Trophoblast cell (in vitro differentiated cells and primary cell): ENCODE results near the gene EYS.

Experiments
- DNase-seq, 2 donors: peaks; one replicate each; pipeline ENCODE4 v3.0.0-alpha.2; 2016
- H2AFZ ChIP-seq: 2 replicates; pipeline ENCODE4 v1.6.1; 2013; ENCODE audit warnings: low read length, moderate library complexity, mild to moderate bottlenecking; ENCODE audit not compliant: insufficient read depth, poor library complexity
- H2AK5ac ChIP-seq: 2 replicates; pipeline ENCODE4 v1.6.1; 2013; ENCODE audit warnings: mild to moderate bottlenecking, low read length
- H2BK120ac ChIP-seq: 2 replicates; pipeline ENCODE4 v1.6.1; 2013; ENCODE audit warnings: low read length, mild to moderate bottlenecking, moderate library complexity; ENCODE audit not compliant: insufficient read depth, poor library complexity
- H2BK12ac ChIP-seq: 2 replicates; pipeline ENCODE4 v1.6.1; 2013; ENCODE audit warnings: mild to moderate bottlenecking, low read length, moderate library complexity
- H2BK5ac ChIP-seq: 2 replicates; pipeline ENCODE4 v1.6.1; 2013; ENCODE audit warnings: low read length, low read depth, moderate library complexity, mild to moderate bottlenecking; ENCODE audit not compliant: poor library complexity
- H3K14ac ChIP-seq: 2 replicates; pipeline ENCODE4 v1.6.1; 2013; ENCODE audit warnings: mild to moderate bottlenecking, low read length
- H3K18ac ChIP-seq: 2 replicates; pipeline ENCODE4 v1.6.1; 2013; ENCODE audit warnings: mild to moderate bottlenecking, low read length
- H3K23ac ChIP-seq: 2 replicates; pipeline ENCODE4 v1.6.1; 2013; ENCODE audit warnings: low read length
- H3K27ac ChIP-seq: 2 replicates; pipeline ENCODE4 v1.5.1; 2013; ENCODE audit warnings: low read depth, mild to moderate bottlenecking, inconsistent platforms, low read length, moderate library complexity
- H3K27me3 ChIP-seq: 2 replicates; pipeline ENCODE4 v1.6.1; 2013; ENCODE audit warnings: inconsistent platforms, mild to moderate bottlenecking, low read length, moderate library complexity; ENCODE audit not compliant: insufficient read depth
- H3K36me3 ChIP-seq, 2 experiments: 1 replicate in 1 of 2; 2 replicates in 1 of 2; pipeline ENCODE4 v1.6.1; 2013; ENCODE audit warnings: low read length in 2 of 2, mild to moderate bottlenecking in 2 of 2, moderate library complexity in 1 of 2; ENCODE audit not compliant: insufficient read depth in 2 of 2, control insufficient read depth in 1 of 2
- H3K4ac ChIP-seq: 2 replicates; pipeline ENCODE4 v1.6.1; 2013; ENCODE audit warnings: low read depth, mild to moderate bottlenecking, low read length, moderate library complexity
- H3K4me1 ChIP-seq, 2 experiments: 1 replicate in 1 of 2; 2 replicates in 1 of 2; pipeline ENCODE4 v1.6.1; 2013; ENCODE audit warnings: low read length in 2 of 2, mild to moderate bottlenecking in 2 of 2, moderate library complexity in 1 of 2; ENCODE audit not compliant: insufficient read depth in 2 of 2, control insufficient read depth in 1 of 2
- H3K4me2 ChIP-seq: 2 replicates; pipeline ENCODE4 v1.6.1; 2013; ENCODE audit warnings: inconsistent platforms, mild to moderate bottlenecking, low read length, moderate library complexity
- H3K4me3 ChIP-seq: 2 replicates; pipeline ENCODE4 v1.5.1; 2013; ENCODE audit warnings: mild to moderate bottlenecking, low read depth, low read length, inconsistent platforms
- H3K79me1 ChIP-seq: one replicate; pipeline ENCODE4 v1.6.1; 2013; ENCODE audit warnings: low read length
- H3K79me2 ChIP-seq: 2 replicates; pipeline ENCODE4 v1.6.1; 2013; ENCODE audit warnings: low read length, mild to moderate bottlenecking; ENCODE audit not compliant: control insufficient read depth, insufficient read depth, poor library complexity
- H3K9ac ChIP-seq: 2 replicates; pipeline ENCODE4 v1.6.1; 2013; ENCODE audit warnings: mild to moderate bottlenecking, low read length
- H3K9me3 ChIP-seq: 2 replicates; pipeline ENCODE4 v1.6.1; 2013; ENCODE audit warnings: low read depth, mild to moderate bottlenecking, control low read depth, inconsistent platforms, low read length; ENCODE audit not compliant: insufficient read depth
- H4K12ac ChIP-seq: 2 replicates; pipeline ENCODE4 v1.6.1; 2013; ENCODE audit warnings: low read depth, mild to moderate bottlenecking, low read length, moderate library complexity
- H4K8ac ChIP-seq: 2 replicates; pipeline ENCODE4 v1.6.1; 2013; ENCODE audit warnings: low read depth, mild to moderate bottlenecking, low read length, moderate library complexity
- H4K91ac ChIP-seq: one replicate; pipeline ENCODE4 v1.6.1; 2013; ENCODE audit warnings: low read depth, mild to moderate bottlenecking, low read length, moderate library complexity
- WGBS: extraction: QIAGEN DNeasy Blood & Tissue Kit; methylation state at CpG from one replicate; pipeline ENCODE4 v1.1.7; 2013; ENCODE audit warnings: missing lambda C conversion rate; ENCODE audit not compliant: insufficient read length, insufficient coverage; ENCODE audit errors: extremely low coverage; 5-methylcytosine and 5-hydroxymethylcytosine counted together

EYS gene

DNA sequence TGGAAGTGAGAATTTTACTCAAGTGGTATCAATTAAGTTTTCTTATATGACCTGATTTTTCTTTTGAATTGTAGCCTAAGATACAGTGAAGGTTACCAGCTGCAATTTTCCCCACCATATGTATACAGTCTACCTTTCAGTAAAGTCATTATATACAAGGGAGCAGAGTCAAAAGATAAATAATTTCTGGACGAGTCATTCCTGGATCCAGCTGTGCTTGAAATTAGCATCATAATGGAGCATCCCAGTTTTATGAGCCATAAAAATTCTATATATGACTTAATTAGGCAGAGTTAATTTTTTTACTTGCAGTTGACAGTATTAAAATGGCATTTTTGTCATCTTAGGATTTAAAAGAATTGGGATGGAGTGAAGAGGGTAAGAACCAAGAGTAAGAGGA is 1063.0 kb downstream of the EYS start:
- H3K18ac ChIP-seq: no peak overlapping the region
- H2BK12ac ChIP-seq: no peak overlapping the region
- no peak overlapping the region for H2AFZ ChIP-seq
- no peak overlapping the region for H3K14ac ChIP-seq
- H2BK5ac ChIP-seq: no peak overlapping the region
- no peak overlapping the region for H3K4me2 ChIP-seq
- H2BK120ac ChIP-seq: no peak overlapping the region
- no peak for DNase-seq
- no peak overlapping the region for H3K4me3 ChIP-seq
- no peak overlapping the region for H2AK5ac ChIP-seq
- no peak overlapping the region for H4K12ac ChIP-seq
- H3K4ac ChIP-seq: no peak overlapping the region
- H3K23ac ChIP-seq: no peak overlapping the region
- WGBS: no CpG with 5 or more reads among the region's 1 CpG
- H3K9me3 ChIP-seq: no peaks in the 10 kb centered on the region
- no peaks in the 10 kb centered on the region for H3K4me1 ChIP-seq
- no peaks in the 10 kb centered on the region for H3K27me3 ChIP-seq
- H4K8ac ChIP-seq: no peak overlapping the region
- no peaks in the 10 kb centered on the region for H3K36me3 ChIP-seq
- H4K91ac ChIP-seq: no peak overlapping the region
- H3K79me1 ChIP-seq: no peaks in the 10 kb centered on the region
- H3K9ac ChIP-seq: no peak overlapping the region
- H3K27ac ChIP-seq: no peak overlapping the region
- H3K79me2 ChIP-seq: no peaks in the 10 kb centered on the region

- Histone ChIP-seq H3K4me3 (no peak overlapping the region), H2BK120ac (no peak overlapping the region), H3K79me2 (no peaks in the 10 kb centered on the region), H3K9ac (no peak overlapping the region), H3K27me3 (no peaks in the 10 kb centered on the region), H4K12ac (no peak overlapping the region), H3K79me1 (no peaks in the 10 kb centered on the region), H2AFZ (no peak overlapping the region), H3K9me3 (no peaks in the 10 kb centered on the region), H4K8ac (no peak overlapping the region), H3K23ac (no peak overlapping the region), H2BK12ac (no peak overlapping the region), H3K36me3 (no peaks in the 10 kb centered on the region), H3K27ac (no peak overlapping the region), H3K4me1 (no peaks in the 10 kb centered on the region), H3K18ac (no peak overlapping the region), H3K4me2 (no peak overlapping the region), H3K4ac (no peak overlapping the region), H3K14ac (no peak overlapping the region), H2AK5ac (no peak overlapping the region), H4K91ac (no peak overlapping the region), H2BK5ac (no peak overlapping the region)
- WGBS: no CpG with 5 or more reads among the region's 2 CpGs
- DNase-seq: no peak
Measured at GRCh38 chr6:64630901-64631300, 1076.1 kb downstream of the EYS start.

DNA sequence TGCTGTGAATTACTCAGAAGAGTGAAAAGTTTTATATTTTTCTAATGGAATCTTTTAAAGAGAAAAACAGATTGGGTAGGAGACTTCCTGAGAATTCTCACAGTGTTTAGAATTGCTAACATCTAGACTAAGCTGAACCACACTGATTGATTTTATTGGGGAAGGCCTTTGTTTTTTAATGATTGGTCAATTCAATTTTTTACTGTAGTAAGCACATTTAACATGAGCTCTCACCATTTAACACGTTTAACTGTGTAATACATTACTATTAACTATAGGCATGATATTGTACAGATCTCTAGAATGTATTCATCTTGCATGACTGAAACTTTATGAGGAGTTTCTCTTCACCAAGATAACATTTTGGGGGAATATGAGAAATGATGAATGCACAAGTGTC is 1084.1 kb downstream of the EYS start:
- Histone ChIP-seq H4K12ac (no peak overlapping the region), H3K18ac (no peak overlapping the region), H3K4ac (no peak overlapping the region), H3K14ac (no peak overlapping the region), H2AK5ac (no peak overlapping the region), H3K27ac (no peak overlapping the region), H3K4me3 (no peak overlapping the region), H3K9me3 (no peaks in the 10 kb centered on the region), H3K4me2 (no peak overlapping the region), H2BK120ac (no peak overlapping the region), H3K27me3 (no peaks in the 10 kb centered on the region), H4K8ac (no peak overlapping the region), H3K23ac (no peak overlapping the region), H3K79me1 (no peaks in the 10 kb centered on the region), H2BK5ac (no peak overlapping the region), H3K36me3 (no peaks in the 10 kb centered on the region), H2AFZ (no peak overlapping the region), H3K9ac (no peak overlapping the region), H3K79me2 (no peaks in the 10 kb centered on the region), H2BK12ac (no peak overlapping the region), H3K4me1 (no peaks in the 10 kb centered on the region), H4K91ac (no peak overlapping the region)
- DNase-seq: no peak
- no CpG with 5 or more reads among the region's 1 CpG for WGBS

- H3K27ac ChIP-seq: no peak overlapping the region
- no peak overlapping the region for H2BK120ac ChIP-seq
- no peak overlapping the region for H2BK12ac ChIP-seq
- H3K4me2 ChIP-seq: no peak overlapping the region
- no peaks in the 10 kb centered on the region for H3K9me3 ChIP-seq
- no peak overlapping the region for H2BK5ac ChIP-seq
- H3K23ac ChIP-seq: no peak overlapping the region
- no peaks in the 10 kb centered on the region for H3K79me1 ChIP-seq
- H3K4me1 ChIP-seq: no peaks in the 10 kb centered on the region
- no peaks in the 10 kb centered on the region for H3K79me2 ChIP-seq
- no CpG with 5 or more reads among the region's 1 CpG for WGBS
- H3K18ac ChIP-seq: no peak overlapping the region
- no peak for DNase-seq
- H3K27me3 ChIP-seq: no peaks in the 10 kb centered on the region
- H4K8ac ChIP-seq: no peak overlapping the region
- no peak overlapping the region for H3K14ac ChIP-seq
- H3K4ac ChIP-seq: no peak overlapping the region
- H4K12ac ChIP-seq: no peak overlapping the region
- no peak overlapping the region for H3K4me3 ChIP-seq
- H2AFZ ChIP-seq: no peak overlapping the region
- H3K9ac ChIP-seq: no peak overlapping the region
- no peaks in the 10 kb centered on the region for H3K36me3 ChIP-seq
- H4K91ac ChIP-seq: no peak overlapping the region
- no peak overlapping the region for H2AK5ac ChIP-seq
Measured at GRCh38 chr6:64602993-64603392, 1104.0 kb downstream of the EYS start.
